Measurements from ENCODE around the gene CFDP1. TPM values are rescaled to one million over a fixed set of nuclear protein-coding genes. Genes with fewer than 3 reads are reported as not detected.

The CFDP1 gene
- total and polyA plus RNA-seq, 2 of the 13 experiments (the other 11 are each of a cell fraction or from before 2014, with no cell fraction given) = 78.6 to 153 TPM

DNA sequence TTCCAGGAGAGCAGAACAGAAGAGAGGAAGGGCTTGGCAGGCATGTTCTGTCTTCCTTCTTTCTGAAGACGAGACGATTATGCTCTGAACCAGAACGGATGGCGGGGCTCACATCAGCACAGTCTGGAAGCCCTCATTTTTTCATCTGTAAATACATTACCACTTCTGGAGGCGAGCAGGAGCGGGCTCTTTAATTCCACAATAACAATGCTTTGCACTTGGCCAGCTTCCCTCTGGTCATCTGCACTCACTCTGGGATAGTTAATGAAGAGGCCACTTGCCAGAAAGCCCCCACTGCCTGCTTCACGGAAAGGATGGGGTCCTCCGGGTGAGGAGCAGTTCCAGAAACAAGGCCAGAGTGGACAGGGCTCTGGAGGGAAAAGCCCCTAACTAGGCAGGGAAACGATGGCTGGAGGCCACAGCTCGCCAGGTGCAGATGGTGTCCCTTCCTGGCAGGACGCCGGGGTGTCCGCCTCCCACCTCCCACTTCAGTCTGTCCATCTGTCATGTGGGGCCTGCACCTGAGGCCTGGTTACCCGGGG is 168.8 kb downstream of the CFDP1 start:
- Histone ChIP-seq H3K79me2 (ENCODE audit: insufficient read depth, low read length) (peaks cover 58% of the 10 kb centered on the region), H2AFZ (ENCODE audit: low read length) (no peak overlapping the region), H3K4me2 (ENCODE audit: low read depth, low read length) (peak overlapping the region; percentile 98), H3K27ac (ENCODE audit: extremely low read length, insufficient read depth, low read length) (peak overlapping the region; percentile 61), H3K36me3 (replicated peaks in 1 of 2; ENCODE audit: control insufficient read depth in 1 of 2, insufficient read depth in 2 of 2, low read length in 2 of 2) (peaks cover 0 to 3% of the 10 kb centered on the region in 2 experiments; a peak in 1 of 5 replicates), H3K9me3 (ENCODE audit: low read length) (no peaks in the 10 kb centered on the region), H3K4me3 (replicated peaks in 1 of 3; ENCODE audit: insufficient read depth in 1 of 3, low read depth in 2 of 3, low read length in 3 of 3) (peak overlapping the region; percentile 92 to 99 (median 96)), H4K20me1 (ENCODE audit: insufficient read depth, low read length) (peaks cover 34% of the 10 kb centered on the region), H3K9ac (ENCODE audit: insufficient read depth, low read depth, low read length) (peak overlapping the region; percentile 96), H3K4me1 (ENCODE audit: insufficient read depth, low read length) (peaks cover 69% of the 10 kb centered on the region), H3K27me3 (ENCODE audit: control insufficient read depth in 1 of 2, insufficient read depth in 2 of 2, low read length in 2 of 2) (no peaks in the 10 kb centered on the region)
- in situ Hi-C loops (cut with HindIII; ENCODE audit: extremely low pct_ligation_motif_present, low pct_unique_long_range_greater_than_20kb) (no loop called here), intact Hi-C loops (cut with micrococcal nuclease; ENCODE audit: unreplicated experiment) (loop anchor here (2.0 to 5.0 kb wide), 2 partner anchors 20 to 198 kb away; partner anchors contain the start of gene TMEM170A)
- DNase-seq (ENCODE audit: low spot score) (no peak), ATAC-seq (no peak), FAIRE-seq (no peak)
- POLR2A ChIA-PET = interaction anchor here (4.3 to 9.3 kb wide), 3 partner anchors 13 to 42 kb away, joined by 82 to 151 read pairs (median 102); partner anchors contain the start of gene BCAR1
- CTCF ChIA-PET (ENCODE audit: low intra/inter-chr PET ratio, low total read pairs) = no interaction called here
- WGBS (ENCODE audit: low lambda C conversion rate) = 32% methylated on average over 13 of the region's 14 CpGs
- BruUV-seq (replicated peaks) = TSS peak; percentile 40
- TF ChIP-seq ZNF709 (CRISPR knock-in tag; IDR thresholded peaks at IDR 0.05) = no peak
- TF ChIP-seq, protein P1, sequence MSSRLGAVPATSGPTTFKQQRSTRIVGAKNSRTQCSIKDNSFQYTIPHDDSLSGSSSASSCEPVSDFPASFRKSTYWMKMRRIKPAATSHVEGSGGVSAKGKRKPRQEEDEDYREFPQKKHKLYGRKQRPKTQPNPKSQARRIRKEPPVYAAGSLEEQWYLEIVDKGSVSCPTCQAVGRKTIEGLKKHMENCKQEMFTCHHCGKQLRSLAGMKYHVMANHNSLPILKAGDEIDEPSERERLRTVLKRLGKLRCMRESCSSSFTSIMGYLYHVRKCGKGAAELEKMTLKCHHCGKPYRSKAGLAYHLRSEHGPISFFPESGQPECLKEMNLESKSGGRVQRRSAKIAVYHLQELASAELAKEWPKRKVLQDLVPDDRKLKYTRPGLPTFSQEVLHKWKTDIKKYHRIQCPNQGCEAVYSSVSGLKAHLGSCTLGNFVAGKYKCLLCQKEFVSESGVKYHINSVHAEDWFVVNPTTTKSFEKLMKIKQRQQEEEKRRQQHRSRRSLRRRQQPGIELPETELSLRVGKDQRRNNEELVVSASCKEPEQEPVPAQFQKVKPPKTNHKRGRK (CRISPR knock-in tag; IDR thresholded peaks at IDR 0.05) = no peak
- TF ChIP-seq CCAR2 (optimal IDR thresholded peaks at IDR 0.05; ENCODE audit: low read depth, low read length) = no peak
- TF ChIP-seq, protein P2, sequence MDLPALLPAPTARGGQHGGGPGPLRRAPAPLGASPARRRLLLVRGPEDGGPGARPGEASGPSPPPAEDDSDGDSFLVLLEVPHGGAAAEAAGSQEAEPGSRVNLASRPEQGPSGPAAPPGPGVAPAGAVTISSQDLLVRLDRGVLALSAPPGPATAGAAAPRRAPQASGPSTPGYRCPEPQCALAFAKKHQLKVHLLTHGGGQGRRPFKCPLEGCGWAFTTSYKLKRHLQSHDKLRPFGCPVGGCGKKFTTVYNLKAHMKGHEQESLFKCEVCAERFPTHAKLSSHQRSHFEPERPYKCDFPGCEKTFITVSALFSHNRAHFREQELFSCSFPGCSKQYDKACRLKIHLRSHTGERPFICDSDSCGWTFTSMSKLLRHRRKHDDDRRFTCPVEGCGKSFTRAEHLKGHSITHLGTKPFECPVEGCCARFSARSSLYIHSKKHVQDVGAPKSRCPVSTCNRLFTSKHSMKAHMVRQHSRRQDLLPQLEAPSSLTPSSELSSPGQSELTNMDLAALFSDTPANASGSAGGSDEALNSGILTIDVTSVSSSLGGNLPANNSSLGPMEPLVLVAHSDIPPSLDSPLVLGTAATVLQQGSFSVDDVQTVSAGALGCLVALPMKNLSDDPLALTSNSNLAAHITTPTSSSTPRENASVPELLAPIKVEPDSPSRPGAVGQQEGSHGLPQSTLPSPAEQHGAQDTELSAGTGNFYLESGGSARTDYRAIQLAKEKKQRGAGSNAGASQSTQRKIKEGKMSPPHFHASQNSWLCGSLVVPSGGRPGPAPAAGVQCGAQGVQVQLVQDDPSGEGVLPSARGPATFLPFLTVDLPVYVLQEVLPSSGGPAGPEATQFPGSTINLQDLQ (CRISPR knock-in tag; IDR thresholded peaks at IDR 0.05) = peak; percentile 14; the same call in 1 of the 2 replicates
- TF ChIP-seq RCOR2 (CRISPR knock-in tag; IDR thresholded peaks at IDR 0.05) = no peak
- no peak for TF ChIP-seq CBX5 (CRISPR knock-in tag; IDR thresholded peaks at IDR 0.05; ENCODE audit: borderline replicate concordance)
- no peak for TF ChIP-seq ZMYM3 (CRISPR knock-in tag; IDR thresholded peaks at IDR 0.05)
- TF ChIP-seq, protein P3, sequence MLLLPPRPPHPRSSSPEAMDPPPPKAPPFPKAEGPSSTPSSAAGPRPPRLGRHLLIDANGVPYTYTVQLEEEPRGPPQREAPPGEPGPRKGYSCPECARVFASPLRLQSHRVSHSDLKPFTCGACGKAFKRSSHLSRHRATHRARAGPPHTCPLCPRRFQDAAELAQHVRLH (CRISPR knock-in tag; IDR thresholded peaks at IDR 0.05; ENCODE audit: borderline replicate concordance, low read depth) = no peak
- TF ChIP-seq ZBTB20 (CRISPR knock-in tag; IDR thresholded peaks at IDR 0.05; ENCODE audit: borderline replicate concordance, low read depth) = no peak
- TF ChIP-seq SOX13 (IDR thresholded peaks at IDR 0.05) = no peak
- TF ChIP-seq SOX13 (CRISPR knock-in tag; conservative IDR thresholded peaks at IDR 0.05 in 1 of 2, IDR thresholded peaks at IDR 0.05 in 1 of 2) = no peak
- no peak for TF ChIP-seq ZNF782 (CRISPR knock-in tag; IDR thresholded peaks at IDR 0.05; ENCODE audit: borderline replicate concordance)
- TF ChIP-seq FOSL1 (CRISPR knock-in tag; IDR thresholded peaks at IDR 0.05; ENCODE audit: borderline replicate concordance) = no peak
- TF ChIP-seq, protein P4, sequence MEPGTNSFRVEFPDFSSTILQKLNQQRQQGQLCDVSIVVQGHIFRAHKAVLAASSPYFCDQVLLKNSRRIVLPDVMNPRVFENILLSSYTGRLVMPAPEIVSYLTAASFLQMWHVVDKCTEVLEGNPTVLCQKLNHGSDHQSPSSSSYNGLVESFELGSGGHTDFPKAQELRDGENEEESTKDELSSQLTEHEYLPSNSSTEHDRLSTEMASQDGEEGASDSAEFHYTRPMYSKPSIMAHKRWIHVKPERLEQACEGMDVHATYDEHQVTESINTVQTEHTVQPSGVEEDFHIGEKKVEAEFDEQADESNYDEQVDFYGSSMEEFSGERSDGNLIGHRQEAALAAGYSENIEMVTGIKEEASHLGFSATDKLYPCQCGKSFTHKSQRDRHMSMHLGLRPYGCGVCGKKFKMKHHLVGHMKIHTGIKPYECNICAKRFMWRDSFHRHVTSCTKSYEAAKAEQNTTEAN (CRISPR knock-in tag; conservative IDR thresholded peaks at IDR 0.05) = no peak
- TF ChIP-seq EZH2 (conservative IDR thresholded peaks at IDR 0.05; ENCODE audit: low read depth, low read length) = no peak

All from HepG2 (cell line).